WTC11 (cell line): ENCODE results near the gene CTCF.

Source experiments
- CTCF ChIP-seq: fragments of 200-600 bp; IDR thresholded peaks from 2 replicates; pipeline ENCODE4 v1.8.0; 2022; ENCODE audit warnings: antibody characterized with exemption
- ESRRA ChIP-seq: sonication (generic); formaldehyde crosslinking; IDR thresholded peaks from 2 replicates; pipeline ENCODE4 v1.8.1; 2022; ENCODE audit warnings: mild to moderate bottlenecking, missing genetic modification reagents, borderline replicate concordance
- JAZF1 ChIP-seq: fragments of 250-450 bp; sonication (Bioruptor Pico); IDR thresholded peaks from 2 replicates; pipeline ENCODE4 v1.9.0; 2021; ENCODE audit warnings: moderate library complexity, mild to moderate bottlenecking, inconsistent platforms
- KAT7 ChIP-seq: sonication (generic); formaldehyde crosslinking; IDR thresholded peaks from 2 replicates; pipeline ENCODE4 v1.8.1; 2023; ENCODE audit warnings: missing genetic modification reagents, mild to moderate bottlenecking, borderline replicate concordance
- MYBL2 ChIP-seq: sonication (generic); formaldehyde crosslinking; IDR thresholded peaks from 2 replicates; pipeline ENCODE4 v1.8.1; 2023; ENCODE audit warnings: mild to moderate bottlenecking, moderate library complexity, missing genetic modification reagents
- USF2 ChIP-seq: sonication (generic); formaldehyde crosslinking; IDR thresholded peaks from 2 replicates; pipeline ENCODE4 v1.8.1; 2023; ENCODE audit warnings: mild to moderate bottlenecking, missing genetic modification reagents, moderate library complexity
- ZNF121 ChIP-seq: sonication (generic); formaldehyde crosslinking; IDR thresholded peaks from 2 replicates; pipeline ENCODE4 v1.8.0; 2023; ENCODE audit warnings: missing genetic modification reagents

GRCh38 chr16:67664871-67665270 lies 102.5 kb downstream of the CTCF start:
- TF ChIP-seq CTCF (no peak), MYBL2 (CRISPR knock-in tag) (no peak), USF2 (CRISPR knock-in tag) (no peak), JAZF1 (no peak), ESRRA (CRISPR knock-in tag) (no peak), ZNF121 (CRISPR knock-in tag) (no peak), KAT7 (CRISPR knock-in tag) (no peak)
